Breast epithelium (tissue), 3 donors: Measurements from ENCODE around the gene SCEL.

Experiments used
- CTCF ChIP-seq, 3 donors: fragments of 450-650 bp; IDR thresholded peaks; one replicate each; pipeline ENCODE4 v1.5.1; 2016 to 2017; ENCODE audit warnings: antibody characterized with exemption in 3 of 3, mild to moderate bottlenecking in 3 of 3, moderate library complexity in 3 of 3
- POLR2A ChIP-seq: fragments of 450-650 bp; IDR thresholded peaks from one replicate; pipeline ENCODE4 v1.6.1; 2016; ENCODE audit warnings: antibody characterized with exemption, mild to moderate bottlenecking, moderate library complexity

- TF ChIP-seq CTCF (IDR thresholded peaks at IDR 0.05) (no peak), POLR2A (no peak)
Observed at GRCh38 chr13:77521595-77522367, 13.7 kb upstream of the SCEL start.
